COLO668 (cell line): Measurements from ENCODE around the gene DBNL.

ENCODE experiments used
- DNase-seq: peaks from one replicate; lab custom pipeline; 2025; ENCODE audit not compliant: unreplicated experiment; lab: John Stamatoyannopoulos, UW

Gene DBNL

GRCh38 chr7:44108768-44109750 is 64.6 kb downstream of the DBNL start:
- no peak for DNase-seq

GRCh38 chr7:44109991-44110390 is 65.5 kb downstream of the DBNL start:
- no peak for DNase-seq

GRCh38 chr7:44110719-44111635 is 66.5 kb downstream of the DBNL start:
- no peak for DNase-seq
